GM21576 (cell line): ENCODE results near the gene NMBR.
A peak's percentile ranks its signal among the peaks of the same experiment; 100 is the strongest.
"Not testable (repeated sequence)": the region's sequence is repeated elsewhere in the genome, so short reads cannot be mapped to it uniquely, and the experiment has no call there.

Experiments
- ATAC-seq: cut with Tn5 transposase; IDR thresholded peaks from one replicate; pipeline ENCODE4 v1.9.1; 2021; ENCODE audit warnings: mild to moderate bottlenecking, moderate library complexity; ENCODE audit not compliant: unreplicated experiment

Gene NMBR

DNA sequence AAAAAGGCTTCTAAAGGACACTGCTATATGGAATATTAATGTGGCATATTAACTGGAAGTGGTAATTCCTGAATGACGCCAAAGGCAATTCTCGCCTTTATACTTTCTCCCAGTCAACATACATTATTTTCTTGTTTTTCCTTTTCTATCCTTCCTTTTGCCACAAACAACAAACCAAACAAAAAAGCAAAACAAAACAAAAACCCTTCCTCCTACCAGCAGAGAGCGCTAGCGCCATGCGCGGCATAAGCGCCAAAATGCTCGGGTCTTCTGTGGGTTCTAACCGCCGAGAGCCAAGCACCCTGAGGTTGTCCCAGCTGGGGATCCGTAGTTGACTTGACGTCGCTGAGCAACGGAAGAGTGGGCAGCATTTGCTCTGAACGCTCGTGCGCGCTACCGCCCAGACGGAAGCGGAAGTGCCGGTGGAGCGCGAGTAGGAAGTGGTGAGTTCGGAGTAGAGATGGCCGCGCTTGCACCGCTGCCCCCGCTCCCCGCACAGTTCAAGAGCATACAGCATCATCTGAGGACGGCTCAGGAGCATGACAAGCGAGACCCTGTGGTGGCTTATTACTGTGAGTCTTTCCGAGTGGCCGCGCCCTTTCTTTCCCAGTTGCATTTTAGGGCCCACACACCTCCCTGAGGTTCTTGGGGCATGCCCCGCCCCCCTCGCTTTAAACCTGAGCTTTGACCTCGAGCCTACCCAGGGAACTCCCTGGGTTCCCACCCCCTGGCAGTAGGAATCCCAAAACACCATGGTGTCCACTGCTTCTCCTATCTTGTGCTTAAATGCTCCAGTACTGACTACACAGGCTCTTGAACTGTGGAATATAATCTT is at the start of gene NMBR, which contains the start of gene VTA1:
NMBR (minus strand) TSS at position 295 of the 835 bp plus-strand sequence. CDS start 58,464 bp downstream, outside the sequence.
VTA1 (plus strand) TSS at position 436 of the 835 bp plus-strand sequence; CDS start at position 461, 25 bp downstream.
- ATAC-seq: peak; percentile 100

DNA sequence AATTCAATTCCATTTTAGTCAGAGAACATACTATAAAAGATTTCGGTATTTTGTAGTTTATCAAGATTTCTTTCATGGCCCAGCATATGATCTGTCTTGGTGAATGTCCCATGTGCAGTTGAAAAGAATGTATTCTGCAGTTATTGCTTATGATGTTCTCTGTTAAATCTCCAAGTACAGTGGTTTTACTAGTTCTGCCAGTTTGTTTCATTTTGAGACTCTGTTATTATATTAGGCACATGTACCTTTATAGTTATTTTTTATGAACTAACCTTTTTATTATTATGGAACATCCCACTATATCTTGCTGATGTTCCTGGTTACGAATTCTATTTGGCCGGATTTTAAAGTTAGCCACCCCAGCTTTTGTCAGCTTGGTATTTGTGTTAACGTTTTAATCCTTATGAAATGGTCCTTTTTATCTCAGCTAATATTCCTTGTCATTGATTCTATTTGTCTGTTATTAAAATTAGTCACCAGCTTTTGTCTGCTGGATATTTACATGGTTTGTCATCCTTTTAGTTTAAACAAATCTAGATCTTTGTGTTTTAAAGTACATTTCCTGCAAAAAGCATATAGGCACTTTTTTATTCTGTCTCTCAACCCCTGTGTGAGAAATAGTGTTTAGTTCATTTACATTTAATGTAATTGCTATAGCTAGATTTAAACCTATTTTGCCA is 49.1 kb upstream of the NMBR start:
- ATAC-seq: no peak

DNA sequence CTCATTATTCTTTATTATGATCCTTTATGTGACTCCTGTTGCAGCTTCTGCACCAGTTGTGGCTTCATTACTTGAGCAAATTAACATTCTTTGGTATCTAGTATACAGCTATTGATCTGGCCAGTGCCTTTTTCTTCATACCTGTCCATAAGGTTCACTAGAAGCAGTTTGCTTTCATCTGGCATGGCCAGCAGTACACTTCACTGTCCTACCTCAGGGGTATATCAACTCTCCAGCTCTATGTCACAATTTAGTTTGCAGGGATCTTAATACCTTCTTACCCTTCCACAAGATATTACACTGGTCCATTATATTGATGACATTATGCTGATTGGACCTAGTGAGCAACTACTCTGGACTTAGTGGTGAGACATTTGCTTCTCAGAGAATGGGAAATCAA is 46.7 kb upstream of the NMBR start:
- no peak for ATAC-seq

DNA sequence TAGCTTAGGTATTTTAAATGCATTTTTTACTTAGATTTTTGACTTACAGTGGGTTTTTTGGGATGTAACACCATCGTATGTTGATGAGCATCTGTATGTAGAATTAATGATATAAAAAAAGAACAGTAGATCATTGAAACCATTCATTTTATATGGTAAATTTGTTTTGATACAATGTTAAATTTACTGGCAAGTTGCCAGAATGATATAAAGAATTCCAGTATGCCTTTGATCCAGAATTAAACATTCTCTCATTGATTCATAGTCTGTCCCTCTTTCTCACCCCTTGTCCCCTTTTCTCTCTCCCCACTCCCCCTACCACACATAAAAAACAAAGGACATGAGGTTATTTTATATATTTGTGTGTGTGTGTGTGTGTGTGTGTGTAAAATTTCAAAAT is 45.4 kb upstream of the NMBR start:
- ATAC-seq: no peak

DNA sequence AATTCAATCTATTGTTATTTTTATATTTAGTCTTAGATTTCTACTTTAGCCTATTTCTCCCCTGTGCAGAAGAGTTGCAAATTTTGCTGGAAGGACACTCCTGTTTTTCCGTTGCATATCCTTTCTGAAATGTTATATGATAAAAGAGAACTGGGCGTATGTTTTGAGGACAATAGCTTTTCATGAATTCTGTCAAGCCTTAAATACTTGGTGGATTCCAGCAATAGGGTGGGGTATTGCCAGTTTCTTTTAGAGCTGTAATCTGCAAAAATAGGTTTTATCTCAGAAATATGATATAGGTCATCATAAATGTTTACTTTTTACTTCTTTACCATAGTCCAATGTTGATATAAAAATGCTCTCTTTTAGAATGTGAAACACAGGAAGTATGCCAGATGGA is 42.1 kb upstream of the NMBR start:
- no peak for ATAC-seq

DNA sequence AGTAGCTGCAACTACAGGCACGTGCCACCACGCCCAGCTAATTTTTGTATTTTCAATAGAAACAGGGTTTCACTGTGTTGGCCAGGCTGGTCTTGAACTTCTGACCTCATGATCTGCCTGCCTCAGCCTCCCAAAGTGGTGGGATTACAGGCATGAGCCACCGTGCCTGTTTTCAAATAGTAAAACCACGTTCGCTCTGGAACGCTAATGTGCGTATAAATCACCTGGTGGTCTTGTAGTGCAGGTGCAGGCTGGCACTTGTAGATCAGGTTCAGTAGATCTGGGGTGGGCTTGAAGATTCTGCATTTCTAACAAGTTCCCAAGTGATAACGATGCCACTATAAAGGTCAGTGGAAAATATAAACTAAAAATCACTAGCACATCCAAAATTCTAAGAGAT is 41.4 kb upstream of the NMBR start:
- ATAC-seq: not testable (repeated sequence)

DNA sequence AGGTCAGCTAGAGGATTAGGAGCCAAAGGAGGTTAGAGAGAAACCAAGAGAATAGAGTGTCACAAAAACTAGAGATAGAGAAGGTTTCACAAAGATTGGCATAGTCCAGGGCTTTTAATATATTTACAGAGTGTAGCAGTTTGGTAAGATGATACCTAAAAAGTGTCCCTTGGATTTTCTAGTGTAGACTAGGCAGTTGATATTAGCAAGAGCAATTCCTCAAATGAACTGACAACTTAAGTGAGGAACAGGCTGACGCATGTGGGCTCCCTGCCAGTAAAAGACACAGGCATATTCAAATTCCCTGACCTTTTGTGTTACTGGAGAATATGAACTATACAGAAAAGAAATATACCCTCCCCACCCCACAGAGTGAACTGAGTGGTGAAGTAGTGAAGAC is 40.3 kb upstream of the NMBR start:
- no peak for ATAC-seq

DNA sequence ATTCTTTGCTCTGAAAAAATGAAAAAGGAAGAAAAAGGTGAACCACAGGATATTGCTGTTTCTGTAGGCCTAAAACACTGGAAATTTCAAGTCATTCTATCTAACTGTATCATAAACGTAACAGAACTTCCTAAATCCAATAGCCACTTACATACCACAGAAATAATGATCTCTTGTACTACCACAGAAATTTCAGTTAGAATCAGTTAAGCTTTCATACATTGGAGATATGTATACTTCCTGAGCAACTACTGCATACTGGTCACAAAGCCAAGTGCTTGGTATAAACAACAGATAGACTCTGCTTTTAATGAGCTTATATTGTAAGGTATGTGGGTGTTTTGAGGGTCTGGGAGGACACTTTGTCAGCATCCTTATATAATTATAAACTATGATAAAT is 38.7 kb upstream of the NMBR start:
- no peak for ATAC-seq

DNA sequence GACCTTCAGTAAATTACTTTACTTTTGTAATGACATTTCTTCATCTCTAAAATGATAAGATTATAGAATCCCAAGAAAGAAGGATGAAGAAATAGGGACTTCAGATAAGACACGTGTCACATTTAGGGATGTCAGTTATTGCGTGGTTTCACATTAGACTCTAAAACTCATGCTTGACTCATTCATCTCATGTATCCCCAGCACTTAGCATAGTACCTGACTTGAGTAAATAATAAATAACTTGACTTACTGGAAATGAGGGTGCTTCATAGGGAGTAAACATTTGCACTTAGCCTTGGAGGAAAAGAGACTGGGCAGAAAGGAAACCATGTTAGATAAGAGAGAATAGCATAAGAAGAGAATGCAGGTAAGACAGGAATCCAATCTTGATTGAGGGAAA is 37.4 kb upstream of the NMBR start:
- ATAC-seq: no peak

DNA sequence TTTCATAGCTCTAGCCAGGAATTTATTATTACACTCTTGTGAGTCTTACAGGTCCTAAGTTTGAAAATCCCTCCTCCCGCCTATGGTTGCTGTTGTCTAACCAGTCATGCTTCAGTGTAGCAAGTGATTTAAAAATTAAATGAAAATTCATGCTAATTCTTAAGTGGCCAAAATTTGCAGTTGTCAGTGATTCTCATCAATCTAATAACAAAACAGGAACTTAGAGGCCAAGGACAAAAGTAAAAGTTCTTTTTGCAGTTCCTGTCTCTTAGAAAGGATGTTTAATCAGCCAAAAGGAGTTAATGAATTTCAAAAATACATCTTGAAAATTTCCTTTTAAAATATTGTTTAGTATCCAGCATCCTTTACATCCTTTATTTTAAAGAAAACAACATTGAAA is 36.4 kb upstream of the NMBR start:
- ATAC-seq: no peak

DNA sequence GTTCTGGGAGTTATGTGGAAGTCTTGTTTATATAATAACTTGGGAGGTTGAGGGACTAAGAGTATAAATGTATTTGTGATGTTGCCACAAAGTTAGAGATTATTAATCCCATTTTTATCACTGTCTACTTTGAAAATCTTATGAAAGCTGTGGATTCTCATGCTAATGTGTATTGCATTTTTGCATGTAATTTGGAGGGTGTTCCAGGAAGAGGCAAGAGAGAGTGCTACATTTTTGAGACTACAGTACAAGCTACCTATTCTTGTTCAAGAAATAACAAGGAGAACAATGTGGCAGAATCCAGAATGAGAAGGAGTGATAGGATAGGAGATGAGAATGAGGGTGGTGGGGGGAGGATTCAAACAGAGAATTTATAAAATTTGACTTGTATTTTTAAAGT is 35.1 kb upstream of the NMBR start:
- no peak for ATAC-seq

DNA sequence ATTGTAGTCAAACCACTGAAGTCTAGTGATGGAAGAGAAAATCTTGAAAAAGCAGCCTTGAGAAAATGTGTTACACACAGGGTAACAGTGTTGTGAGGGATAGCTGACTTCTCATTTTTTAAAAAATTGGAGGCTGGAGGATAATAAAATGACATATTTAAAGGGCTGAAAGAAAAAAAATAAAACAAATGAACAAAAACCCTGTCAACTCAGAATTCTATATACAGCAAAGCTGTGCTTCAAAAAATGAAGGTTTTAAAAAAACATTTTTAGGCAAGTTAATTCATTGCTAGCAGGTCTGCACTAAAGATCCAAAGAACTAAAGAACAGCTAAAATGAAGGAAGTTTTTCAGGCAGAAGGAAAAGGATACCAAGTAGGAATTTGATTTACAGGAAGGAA is 31.2 kb upstream of the NMBR start:
- no peak for ATAC-seq

DNA sequence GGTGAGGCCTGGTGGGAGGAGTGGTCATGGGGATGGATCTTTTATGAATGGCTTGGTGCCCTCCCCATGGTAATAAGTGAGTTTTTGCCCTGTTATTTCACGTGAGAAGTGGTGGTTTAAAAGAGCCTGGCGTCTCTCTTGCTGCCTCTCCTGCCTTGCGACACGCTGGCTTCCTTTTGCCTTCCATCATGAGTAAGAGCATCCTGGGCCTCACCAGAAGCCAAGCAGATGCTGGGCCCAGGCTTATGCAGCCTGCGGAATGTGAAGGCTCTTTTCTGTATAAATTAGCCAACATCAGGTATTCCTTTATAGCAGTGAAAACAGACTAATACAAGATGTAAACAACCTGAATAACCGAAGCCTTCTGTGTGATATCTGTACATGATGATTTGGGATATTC is 27.8 kb upstream of the NMBR start:
- ATAC-seq: no peak

DNA sequence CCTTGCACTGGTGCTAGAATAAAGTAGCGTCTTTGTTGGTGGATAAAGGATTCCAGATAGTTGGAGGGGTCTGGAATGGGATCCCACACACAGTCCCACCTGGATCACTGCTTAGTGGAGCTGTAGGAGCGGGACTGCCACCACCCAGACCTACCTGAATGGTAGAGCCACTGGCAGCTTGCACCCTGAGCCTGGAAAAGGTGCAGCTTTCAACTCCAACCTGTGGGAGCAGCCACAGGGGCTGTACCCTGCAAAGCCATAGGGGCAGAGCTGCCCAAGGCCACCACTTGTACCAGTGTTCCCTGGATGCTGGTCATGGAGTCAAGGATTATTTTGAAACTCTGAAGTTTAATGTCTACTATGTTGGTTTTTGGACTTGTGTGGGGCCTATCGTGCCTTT is 27.1 kb upstream of the NMBR start:
- no peak for ATAC-seq

DNA sequence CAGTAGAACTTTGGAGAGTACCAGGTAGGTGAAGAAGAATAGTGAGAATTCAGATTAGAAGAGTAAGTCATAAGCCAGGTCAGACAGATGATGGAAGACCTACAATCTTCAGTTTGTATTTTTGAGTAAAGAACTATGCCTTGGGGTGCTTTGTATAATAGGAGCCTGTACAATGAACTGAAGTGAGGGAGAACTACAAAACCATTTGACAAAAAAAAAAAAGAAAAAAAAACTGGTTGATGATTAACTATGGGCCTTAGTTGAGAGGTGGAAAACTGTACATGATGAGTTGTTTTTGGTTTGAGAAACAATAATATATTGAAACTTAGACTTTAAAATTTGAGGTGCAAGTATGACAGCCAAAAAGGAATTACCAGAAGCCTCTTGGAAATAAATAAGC is 25.8 kb upstream of the NMBR start:
- ATAC-seq: no peak

DNA sequence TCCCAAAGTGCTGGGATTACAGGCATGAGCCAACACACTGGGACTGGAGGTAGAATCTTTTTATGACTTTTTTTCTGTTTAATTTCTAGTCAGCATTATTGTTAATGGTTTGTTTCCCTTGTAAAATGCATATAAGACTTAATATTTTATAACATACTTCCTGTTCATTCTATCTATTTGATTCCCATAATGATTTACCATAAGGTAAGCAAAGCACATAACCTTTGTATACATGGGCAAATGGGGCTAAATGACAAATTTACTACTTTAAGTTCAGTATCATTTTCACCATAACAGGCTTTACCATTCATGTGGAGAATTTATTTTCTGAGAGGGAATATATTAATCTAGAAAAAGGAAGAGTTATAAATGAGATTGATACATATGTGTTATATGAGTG is 24.4 kb upstream of the NMBR start:
- no peak for ATAC-seq

DNA sequence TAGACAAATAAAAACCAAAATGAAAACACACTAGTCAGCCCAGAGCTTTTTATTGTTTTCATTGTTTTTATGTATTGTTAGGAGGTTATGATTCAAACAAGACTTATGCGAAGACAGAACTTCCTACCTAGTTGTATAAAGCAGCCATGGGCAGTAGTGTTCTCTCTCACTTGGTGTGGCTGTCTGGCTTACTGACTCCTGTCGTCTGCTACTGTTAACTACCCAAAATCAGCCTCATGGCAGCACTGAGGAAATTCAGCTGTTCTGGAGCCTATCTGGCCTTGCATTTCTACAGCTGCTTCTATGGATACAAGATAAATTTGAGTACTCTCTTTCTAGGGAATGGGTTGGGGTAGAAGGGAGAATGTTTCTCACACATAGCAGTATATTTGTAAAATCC is 20.6 kb upstream of the NMBR start:
- no peak for ATAC-seq

DNA sequence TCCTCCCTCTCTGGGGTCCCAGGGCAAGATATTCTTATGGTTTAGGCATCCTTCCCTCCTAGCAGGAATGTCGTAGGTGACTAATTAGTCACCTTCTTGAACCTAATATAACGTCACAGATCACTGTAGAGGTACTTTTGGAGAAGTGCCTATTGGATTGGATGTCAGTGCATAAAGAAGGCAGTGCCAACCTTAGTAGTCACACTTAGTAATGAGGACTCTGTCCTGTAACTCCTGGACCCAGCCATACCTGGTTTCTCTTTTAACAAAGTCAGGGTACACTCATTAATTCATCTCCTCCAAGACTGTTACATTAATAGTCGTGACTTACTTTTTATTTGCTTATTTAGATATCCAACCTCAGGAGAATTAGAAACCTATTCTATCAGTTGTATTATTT is 20.1 kb upstream of the NMBR start:
- no peak for ATAC-seq

DNA sequence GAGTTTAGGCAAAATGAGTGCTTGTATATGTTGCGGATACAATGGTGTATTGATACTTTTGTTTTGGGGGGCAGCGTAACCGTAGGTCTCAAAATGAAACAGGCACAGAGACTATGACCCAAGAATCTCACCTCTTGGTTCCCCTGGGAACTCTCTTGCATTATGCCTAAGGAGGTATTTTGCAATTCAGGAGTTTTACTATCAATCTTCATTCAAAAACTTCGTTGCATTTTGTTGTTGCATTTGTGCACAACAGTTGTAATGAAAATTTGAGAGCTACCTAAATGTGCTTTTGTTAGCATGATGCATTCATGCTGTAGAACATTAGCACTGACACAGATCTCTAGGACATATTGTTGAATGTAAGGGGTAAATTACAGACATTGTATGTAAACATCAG is 18.3 kb upstream of the NMBR start:
- no peak for ATAC-seq

DNA sequence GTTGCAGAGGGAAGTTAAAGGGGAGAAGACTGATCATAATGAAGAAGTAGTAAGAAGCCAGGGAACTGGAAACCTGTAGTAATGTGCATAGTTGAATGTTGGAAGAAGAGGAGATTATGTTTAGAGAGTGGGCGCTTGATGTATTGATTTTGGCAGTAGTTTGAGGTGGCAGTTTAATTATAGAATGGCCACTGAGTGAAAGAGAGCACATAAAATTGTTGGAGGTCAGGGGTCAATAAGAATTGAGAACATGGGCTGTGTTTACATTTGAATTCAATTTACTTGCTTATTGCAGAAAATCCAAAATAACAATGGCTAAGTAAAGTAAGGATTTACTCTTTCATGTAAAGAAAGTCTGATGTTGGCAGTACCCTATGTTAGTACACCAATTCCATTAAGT is 15.9 kb upstream of the NMBR start:
- ATAC-seq: no peak

DNA sequence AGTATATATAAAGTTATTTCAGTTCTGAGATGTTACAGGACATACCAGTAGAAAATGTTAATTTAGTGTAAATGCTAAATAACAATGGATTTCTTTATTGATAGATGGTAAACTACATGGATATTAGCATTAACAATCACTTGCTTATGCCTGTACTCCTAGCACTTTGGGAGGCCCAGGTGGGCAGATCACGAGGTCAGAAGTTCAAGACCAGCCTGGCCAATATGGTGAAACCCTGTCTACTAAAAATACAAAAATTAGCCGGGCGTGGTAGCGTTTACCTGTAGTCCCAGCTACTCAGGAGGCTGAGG is 9.8 kb upstream of the NMBR start:
- not testable (repeated sequence) for ATAC-seq

DNA sequence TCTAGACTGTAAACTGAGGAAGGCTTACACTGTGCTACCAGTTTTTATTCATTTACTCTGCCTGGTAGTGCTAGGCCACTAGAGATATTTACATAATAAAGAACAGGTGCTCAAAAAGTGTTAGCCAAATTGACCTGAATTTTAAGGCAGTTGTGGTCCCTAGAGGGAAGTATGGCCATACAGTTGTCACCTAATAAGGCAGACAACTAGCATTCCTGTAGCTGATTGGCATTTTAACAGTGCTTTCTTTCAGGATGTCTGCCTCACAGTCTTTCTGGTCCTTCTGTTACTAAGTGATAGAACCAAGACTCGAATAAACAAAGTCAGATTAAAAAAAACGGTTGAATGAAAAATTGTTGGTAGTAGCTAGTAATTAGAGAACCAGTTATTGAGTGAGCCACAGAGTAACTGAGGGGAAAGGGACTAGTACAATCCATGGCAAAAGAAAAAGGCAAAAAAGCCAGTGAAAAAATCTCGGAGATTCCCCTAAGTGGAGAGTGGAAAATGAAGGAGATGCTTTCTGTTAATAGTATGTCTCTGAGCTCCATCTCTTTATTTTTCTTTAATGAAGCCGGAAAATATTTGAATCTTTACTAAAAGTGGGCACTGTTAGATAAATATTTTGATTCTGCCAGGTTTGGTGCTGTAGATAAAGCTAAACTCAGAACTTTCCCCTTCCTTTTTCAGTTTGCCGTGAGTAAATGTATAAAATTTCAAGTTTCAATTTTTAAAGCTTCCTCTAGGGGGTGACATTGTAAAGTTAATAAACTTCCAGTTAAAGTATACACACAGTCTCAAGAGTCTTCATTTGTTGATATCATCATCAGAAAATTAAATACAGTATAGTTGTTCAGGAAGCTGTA is 9.2 kb upstream of the NMBR start:
- ATAC-seq: peak; percentile 55
